Measurements from ENCODE around the gene AVPR1B. TPM values are rescaled to one million over a fixed set of nuclear protein-coding genes. Genes with fewer than 3 reads are reported as not detected.

Gene AVPR1B
- total RNA-seq, 1 experiment from 2014 or later, result 0.22 TPM

GRCh38 chr1:206070627-206071304 lies 46.4 kb downstream of the AVPR1B start:
- CTCF ChIA-PET, result no interaction called here
- no peak overlapping the region for H3K4me3 ChIP-seq (ENCODE audit: low read length)

GRCh38 chr1:206068314-206068713 lies 48.9 kb downstream of the AVPR1B start:
- Histone ChIP-seq H3K9me2 (replicated peaks; ENCODE audit: low read length) (no peaks in the 10 kb centered on the region), H3K27ac (ENCODE audit: low read length) (no peak overlapping the region), H3F3A (ENCODE audit: low read length, unreplicated experiment) (no peaks in the 10 kb centered on the region), H3K27me3 (ENCODE audit: low read length) (peaks cover 51% of the 10 kb centered on the region), H2AFZ (ENCODE audit: low read length) (no peak overlapping the region), H3K4me1 (ENCODE audit: insufficient read depth, low read length) (no peaks in the 10 kb centered on the region), H4K20me1 (ENCODE audit: low read length) (no peaks in the 10 kb centered on the region), H3K4me3 (ENCODE audit: low read length) (no peak overlapping the region), H3K36me3 (ENCODE audit: low read depth, low read length) (no peaks in the 10 kb centered on the region), H3K9me3 (ENCODE audit: low read length) (no peaks in the 10 kb centered on the region), H3K79me2 (ENCODE audit: low read length) (no peaks in the 10 kb centered on the region), H3K4me2 (ENCODE audit: low read length) (no peak overlapping the region), H3K9ac (ENCODE audit: low read length) (no peak overlapping the region)
- CTCF ChIA-PET, result no interaction called here
- BruUV-seq (replicated peaks), result no TSS peak
- intact Hi-C loops (cut with micrococcal nuclease), result no loop called here
- ATAC-seq (no peak), DNase-seq (no peak)
- POLR2A ChIA-PET (ENCODE audit: unreplicated experiment), result no interaction called here
- TF ChIP-seq EZH2phosphoT487 (IDR thresholded peaks at IDR 0.05; ENCODE audit: borderline replicate concordance, low read length) (no peak), EZH2 (IDR thresholded peaks at IDR 0.05; ENCODE audit: low read length, unreplicated experiment) (no peak), CTCF (conservative IDR thresholded peaks at IDR 0.05; ENCODE audit: low read depth, low read length) (no peak)

More at GRCh38 chr1:206070627-206071304, 46.4 kb downstream of the AVPR1B start:
- no peaks in the 10 kb centered on the region for H3F3A ChIP-seq (ENCODE audit: low read length, unreplicated experiment)
- intact Hi-C loops (cut with micrococcal nuclease), result no loop called here
- H3K9me2 ChIP-seq (replicated peaks; ENCODE audit: low read length), result no peaks in the 10 kb centered on the region
- peaks cover 76% of the 10 kb centered on the region for H3K27me3 ChIP-seq (ENCODE audit: low read length)
- POLR2A ChIA-PET (ENCODE audit: unreplicated experiment), result no interaction called here
- H3K9ac ChIP-seq (ENCODE audit: low read length), result no peak overlapping the region
- no peaks in the 10 kb centered on the region for H3K4me1 ChIP-seq (ENCODE audit: insufficient read depth, low read length)
- ATAC-seq, result no peak
- no peak for DNase-seq
- no peaks in the 10 kb centered on the region for H4K20me1 ChIP-seq (ENCODE audit: low read length)
- H3K9me3 ChIP-seq (ENCODE audit: low read length), result no peaks in the 10 kb centered on the region
- no peak overlapping the region for H3K27ac ChIP-seq (ENCODE audit: low read length)
- H3K79me2 ChIP-seq (ENCODE audit: low read length), result no peaks in the 10 kb centered on the region
- BruUV-seq (replicated peaks), result no TSS peak
- no peak overlapping the region for H3K4me2 ChIP-seq (ENCODE audit: low read length)
- H2AFZ ChIP-seq (ENCODE audit: low read length), result no peak overlapping the region
- no peaks in the 10 kb centered on the region for H3K36me3 ChIP-seq (ENCODE audit: low read depth, low read length)
- TF ChIP-seq EZH2 (IDR thresholded peaks at IDR 0.05; ENCODE audit: low read length, unreplicated experiment) (no peak), CTCF (conservative IDR thresholded peaks at IDR 0.05; ENCODE audit: low read depth, low read length) (no peak), EZH2phosphoT487 (IDR thresholded peaks at IDR 0.05; ENCODE audit: borderline replicate concordance, low read length) (no peak)

DNA sequence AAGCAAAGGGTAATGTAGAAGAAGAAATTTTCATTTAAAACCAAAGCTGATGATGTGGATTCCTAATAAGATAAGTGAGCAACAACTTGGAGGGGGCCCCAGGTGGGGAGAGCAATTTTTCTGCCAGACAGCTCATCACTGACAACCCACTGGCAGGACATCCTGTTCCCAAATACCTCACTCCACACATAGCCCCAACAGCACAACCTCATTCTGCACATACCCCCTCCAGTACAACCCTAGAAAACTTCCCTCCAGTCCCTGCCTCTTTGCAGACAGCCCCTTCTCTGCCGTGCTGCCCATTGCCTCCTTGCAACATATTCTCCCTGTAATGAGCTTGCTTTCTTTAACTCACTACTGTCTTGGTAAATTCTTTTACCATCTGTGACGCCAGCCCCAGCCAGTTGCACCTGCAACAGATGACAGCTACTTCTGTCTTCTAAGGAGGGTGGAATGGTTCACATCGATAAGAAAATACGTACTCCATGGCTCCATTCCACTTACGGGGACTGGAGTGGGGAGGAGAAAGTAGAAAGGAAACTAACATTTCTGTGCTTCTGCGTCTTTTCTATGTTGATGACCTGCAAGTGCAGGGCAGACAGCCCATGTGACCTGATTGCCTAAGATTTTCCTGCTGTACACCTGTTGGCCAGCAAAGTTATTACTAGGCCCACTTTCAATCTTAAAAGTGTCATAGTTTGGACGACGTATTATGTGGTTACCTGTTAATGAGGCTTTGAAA lies 49.5 kb downstream of the AVPR1B start:
- Histone ChIP-seq H2AFZ (ENCODE audit: low read length) (no peak overlapping the region), H3K9me3 (ENCODE audit: low read length) (no peaks in the 10 kb centered on the region), H3K79me2 (ENCODE audit: low read length) (no peaks in the 10 kb centered on the region), H3K36me3 (ENCODE audit: low read depth, low read length) (no peaks in the 10 kb centered on the region), H3K4me3 (ENCODE audit: low read length) (no peak overlapping the region), H4K20me1 (ENCODE audit: low read length) (no peaks in the 10 kb centered on the region), H3K9ac (ENCODE audit: low read length) (no peak overlapping the region), H3K27ac (ENCODE audit: low read length) (no peak overlapping the region), H3K4me2 (ENCODE audit: low read length) (no peak overlapping the region), H3F3A (ENCODE audit: low read length, unreplicated experiment) (no peaks in the 10 kb centered on the region), H3K4me1 (ENCODE audit: insufficient read depth, low read length) (no peaks in the 10 kb centered on the region), H3K27me3 (ENCODE audit: low read length) (peaks cover 47% of the 10 kb centered on the region), H3K9me2 (replicated peaks; ENCODE audit: low read length) (no peaks in the 10 kb centered on the region)
- ChIA-PET CTCF (no interaction called here), POLR2A (ENCODE audit: unreplicated experiment) (no interaction called here)
- DNase-seq (no peak), ATAC-seq (no peak)
- BruUV-seq (replicated peaks), result no TSS peak
- TF ChIP-seq EZH2 (IDR thresholded peaks at IDR 0.05; ENCODE audit: low read length, unreplicated experiment) (no peak), CTCF (conservative IDR thresholded peaks at IDR 0.05; ENCODE audit: low read depth, low read length) (no peak), EZH2phosphoT487 (IDR thresholded peaks at IDR 0.05; ENCODE audit: borderline replicate concordance, low read length) (no peak)
- intact Hi-C loops (cut with micrococcal nuclease), result no loop called here

Measured in PC-3 (cell line).